ENCODE data around the gene VPS18. TPM values are rescaled to one million over a fixed set of nuclear protein-coding genes. Genes with fewer than 3 reads are reported as not detected.

The VPS18 gene
- total RNA-seq, 1 donor from 2014 or later, result 8.0 TPM

GRCh38 chr15:40892447-40893012, 1.7 kb upstream of the VPS18 start:
- H3K4me1 ChIP-seq, result peaks cover 7% of the 10 kb centered on the region
- Mint-ChIP-seq H3K36me3 (peaks cover 8% of the 10 kb centered on the region), H3K27me3 (ENCODE audit: insufficient read depth, low read depth) (peaks cover 9% of the 10 kb centered on the region), H3K9me3 (no peaks in the 10 kb centered on the region), H3K27ac (no peak overlapping the region), H3K4me1 (peaks cover 23% of the 10 kb centered on the region), H3K4me3 (peak overlapping the region; percentile 59)
- no peak overlapping the region for H3K27ac ChIP-seq
- no peak overlapping the region for H3K4me2 ChIP-seq
- H2AFZ ChIP-seq (replicated peaks), result no peak overlapping the region
- no peaks in the 10 kb centered on the region for H3K9me3 ChIP-seq (ENCODE audit: low read depth)
- peaks cover 20% of the 10 kb centered on the region for H3K27me3 ChIP-seq
- TF ChIP-seq CTCF (IDR thresholded peaks at IDR 0.05) (no peak), EZH2phosphoT487 (IDR thresholded peaks at IDR 0.05) (no peak), EZH2 (IDR thresholded peaks at IDR 0.05) (no peak)
- DNase-seq (ENCODE audit: low spot score), result no peak
- peaks cover 4% of the 10 kb centered on the region for H3F3A ChIP-seq (ENCODE audit: low read depth)
- peaks cover 26% of the 10 kb centered on the region for H3K79me2 ChIP-seq (ENCODE audit: low read depth)
- no peak overlapping the region for H3K9ac ChIP-seq
- H3K4me3 ChIP-seq, result no peak overlapping the region
- H4K20me1 ChIP-seq (ENCODE audit: low read depth), result no peaks in the 10 kb centered on the region
- H3K36me3 ChIP-seq, result no peaks in the 10 kb centered on the region

- Histone ChIP-seq H3K27me3 (peaks cover 20% of the 10 kb centered on the region), H3K9ac (no peak overlapping the region), H4K20me1 (ENCODE audit: low read depth) (no peaks in the 10 kb centered on the region), H3K27ac (no peak overlapping the region), H3F3A (ENCODE audit: low read depth) (peaks cover 4% of the 10 kb centered on the region), H2AFZ (replicated peaks) (peak overlapping the region; percentile 99), H3K4me3 (peak overlapping the region; percentile 84), H3K36me3 (no peaks in the 10 kb centered on the region), H3K4me1 (peaks cover 7% of the 10 kb centered on the region), H3K79me2 (ENCODE audit: low read depth) (peaks cover 26% of the 10 kb centered on the region), H3K9me3 (ENCODE audit: low read depth) (no peaks in the 10 kb centered on the region), H3K4me2 (peak overlapping the region; percentile 80)
- no peak for DNase-seq (ENCODE audit: low spot score)
- Mint-ChIP-seq H3K9me3 (no peaks in the 10 kb centered on the region), H3K27me3 (ENCODE audit: insufficient read depth, low read depth) (peaks cover 9% of the 10 kb centered on the region), H3K4me1 (peaks cover 23% of the 10 kb centered on the region), H3K36me3 (peaks cover 9% of the 10 kb centered on the region), H3K27ac (no peak overlapping the region), H3K4me3 (peak overlapping the region; percentile 98)
- TF ChIP-seq EZH2 (IDR thresholded peaks at IDR 0.05), result no peak
- TF ChIP-seq EZH2phosphoT487 (IDR thresholded peaks at IDR 0.05), result no peak
- TF ChIP-seq CTCF (IDR thresholded peaks at IDR 0.05), result no peak
Observed at GRCh38 chr15:40893019-40893670, 1.1 kb upstream of the VPS18 start.

- peak; percentile 85 for DNase-seq (ENCODE audit: low spot score)
- H3K4me1 ChIP-seq, result peaks cover 7% of the 10 kb centered on the region
- peak overlapping the region; percentile 73 for H2AFZ ChIP-seq (replicated peaks)
- H3K4me1 Mint-ChIP-seq, result peaks cover 23% of the 10 kb centered on the region
- H3K79me2 ChIP-seq (ENCODE audit: low read depth), result peaks cover 26% of the 10 kb centered on the region
- peak overlapping the region; percentile 98 for H3K4me2 ChIP-seq
- no peaks in the 10 kb centered on the region for H3K9me3 ChIP-seq (ENCODE audit: low read depth)
- H3K27ac ChIP-seq, result peak overlapping the region; percentile 39
- peak overlapping the region; percentile 84 for H3K4me3 ChIP-seq
- TF ChIP-seq EZH2 (IDR thresholded peaks at IDR 0.05) (peak; percentile 0), CTCF (IDR thresholded peaks at IDR 0.05) (peak; percentile 62), EZH2phosphoT487 (IDR thresholded peaks at IDR 0.05) (no peak)
- peak overlapping the region; percentile 91 for H3K27ac Mint-ChIP-seq
- H3F3A ChIP-seq (ENCODE audit: low read depth), result peaks cover 4% of the 10 kb centered on the region
- no peaks in the 10 kb centered on the region for H4K20me1 ChIP-seq (ENCODE audit: low read depth)
- no peaks in the 10 kb centered on the region for H3K36me3 ChIP-seq
- H3K9ac ChIP-seq, result peak overlapping the region; percentile 66
- H3K27me3 Mint-ChIP-seq (ENCODE audit: insufficient read depth, low read depth), result peaks cover 9% of the 10 kb centered on the region
- peak overlapping the region; percentile 98 for H3K4me3 Mint-ChIP-seq
- peaks cover 13% of the 10 kb centered on the region for H3K36me3 Mint-ChIP-seq
- no peaks in the 10 kb centered on the region for H3K9me3 Mint-ChIP-seq
- peaks cover 20% of the 10 kb centered on the region for H3K27me3 ChIP-seq
Observed at GRCh38 chr15:40894681-40895448, 615 bp downstream of the VPS18 start.

Measured in neural progenitor cell (in vitro differentiated cells).